Measurements from ENCODE around the gene ZFAND3.

GRCh38 chr6:38187811-38188590 is 368.5 kb downstream of the ZFAND3 start:
- TF ChIP-seq POLR2AphosphoS5 (IDR thresholded peaks at IDR 0.05; ENCODE audit: low read depth) (no peak), CTCF (conservative IDR thresholded peaks at IDR 0.05; ENCODE audit: low read depth in 2 of 2) (no peak), EZH2phosphoT487 (IDR thresholded peaks at IDR 0.05; ENCODE audit: unreplicated experiment) (no peak), REST (IDR thresholded peaks at IDR 0.05; ENCODE audit: unreplicated experiment) (no peak), ZNF331 (CRISPR knock-in tag; IDR thresholded peaks at IDR 0.05; ENCODE audit: low read depth) (no peak)

Measured in GM23338 (cell line).